HG03521 (cell line): ENCODE measurements around the gene B4GALT7.

Experiments used
- ATAC-seq: cut with Tn5 transposase; IDR thresholded peaks from one replicate; pipeline ENCODE4 v1.9.1; 2021; ENCODE audit warnings: mild to moderate bottlenecking, moderate library complexity; ENCODE audit not compliant: unreplicated experiment

B4GALT7 gene

GRCh38 chr5:177592905-177593304 is 7.0 kb upstream of the B4GALT7 start:
- no peak for ATAC-seq

- ATAC-seq = no peak
These were observed 6.4 kb upstream of the B4GALT7 start for GRCh38 chr5:177593511-177593910.

GRCh38 chr5:177594071-177594470 is 5.9 kb upstream of the B4GALT7 start:
- no peak for ATAC-seq

- no peak for ATAC-seq
These were observed 4.8 kb upstream of the B4GALT7 start for GRCh38 chr5:177595026-177595585.

- no peak for ATAC-seq
These were observed 3.7 kb upstream of the B4GALT7 start for GRCh38 chr5:177595991-177596774.

GRCh38 chr5:177596775-177597238 is 3.1 kb upstream of the B4GALT7 start:
- no peak for ATAC-seq

- ATAC-seq = no peak
These were observed 1.5 kb upstream of the B4GALT7 start for GRCh38 chr5:177598477-177598876.

- no peak for ATAC-seq
These were observed 631 bp downstream of the B4GALT7 start for GRCh38 chr5:177600508-177601018.

GRCh38 chr5:177601126-177601525 is 1.2 kb downstream of the B4GALT7 start:
- no peak for ATAC-seq

- no peak for ATAC-seq
These were observed 1.9 kb downstream of the B4GALT7 start for GRCh38 chr5:177601577-177602457.

GRCh38 chr5:177602458-177602830 is 2.5 kb downstream of the B4GALT7 start:
- no peak for ATAC-seq

GRCh38 chr5:177603631-177604030 is 3.7 kb downstream of the B4GALT7 start:
- ATAC-seq = no peak

GRCh38 chr5:177604116-177604521 is 4.2 kb downstream of the B4GALT7 start:
- ATAC-seq = no peak

- ATAC-seq = no peak
These were observed 4.7 kb downstream of the B4GALT7 start for GRCh38 chr5:177604656-177605055.

- ATAC-seq = no peak
These were observed 5.1 kb downstream of the B4GALT7 start for GRCh38 chr5:177605078-177605477.

GRCh38 chr5:177605667-177606066 is 5.7 kb downstream of the B4GALT7 start:
- ATAC-seq = no peak

- ATAC-seq = no peak
These were observed 6.4 kb downstream of the B4GALT7 start for GRCh38 chr5:177606071-177607051.

- ATAC-seq = no peak
These were observed 7.2 kb downstream of the B4GALT7 start for GRCh38 chr5:177607115-177607451.

- peak; percentile 54 for ATAC-seq
These were observed 7.7 kb downstream of the B4GALT7 start for GRCh38 chr5:177607452-177608192.
